GM19438 (cell line): Measurements from ENCODE around the gene GRIA3.

Source experiments
- ATAC-seq: cut with Tn5 transposase; IDR thresholded peaks from one replicate; pipeline ENCODE4 v1.9.1; 2021; ENCODE audit warnings: low read depth; ENCODE audit not compliant: unreplicated experiment

The GRIA3 gene

GRCh38 chrX:123442764-123443163, 258.7 kb downstream of the GRIA3 start:
- ATAC-seq, result no peak

- ATAC-seq, result no peak
These were observed 263.4 kb downstream of the GRIA3 start for GRCh38 chrX:123447506-123447905.

GRCh38 chrX:123449335-123449734, 265.3 kb downstream of the GRIA3 start:
- ATAC-seq, result no peak

- no peak for ATAC-seq
These were observed 266.1 kb downstream of the GRIA3 start for GRCh38 chrX:123450222-123450621.

GRCh38 chrX:123454712-123455431, 270.8 kb downstream of the GRIA3 start:
- no peak for ATAC-seq

- no peak for ATAC-seq
These were observed 271.6 kb downstream of the GRIA3 start for GRCh38 chrX:123455693-123456092.

- no peak for ATAC-seq
These were observed 280.6 kb downstream of the GRIA3 start for GRCh38 chrX:123464709-123465108.

- no peak for ATAC-seq
These were observed 284.4 kb downstream of the GRIA3 start for GRCh38 chrX:123468481-123468880.

- no peak for ATAC-seq
These were observed 291.1 kb downstream of the GRIA3 start for GRCh38 chrX:123475068-123475724.

- no peak for ATAC-seq
These were observed 292.6 kb downstream of the GRIA3 start for GRCh38 chrX:123476611-123477219.

- ATAC-seq, result no peak
These were observed 293.6 kb downstream of the GRIA3 start for GRCh38 chrX:123477673-123478072.

- ATAC-seq, result no peak
These were observed 298.1 kb downstream of the GRIA3 start for GRCh38 chrX:123481913-123482851.

GRCh38 chrX:123486297-123486696, 302.2 kb downstream of the GRIA3 start:
- no peak for ATAC-seq

- ATAC-seq, result no peak
These were observed 303.2 kb downstream of the GRIA3 start for GRCh38 chrX:123487236-123487635.

- no peak for ATAC-seq
These were observed 303.6 kb downstream of the GRIA3 start for GRCh38 chrX:123487669-123488068.

- ATAC-seq, result no peak
These were observed 304.9 kb downstream of the GRIA3 start for GRCh38 chrX:123489011-123489410.

- ATAC-seq, result no peak
These were observed 309.8 kb downstream of the GRIA3 start for GRCh38 chrX:123493857-123494256.

- ATAC-seq, result no peak
These were observed 315.7 kb downstream of the GRIA3 start for GRCh38 chrX:123499787-123500186.

GRCh38 chrX:123504047-123504446, 320.0 kb downstream of the GRIA3 start:
- ATAC-seq, result no peak

- no peak for ATAC-seq
These were observed 320.7 kb downstream of the GRIA3 start for GRCh38 chrX:123504630-123505270.
